ENCODE results near the gene GSDME. TPM values are rescaled to one million over a fixed set of nuclear protein-coding genes. Genes with fewer than 3 reads are reported as not detected.

Gene GSDME
- total and polyA plus RNA-seq, 2 of the 4 experiments (the other 2 are of a cell fraction) = 75.2 to 78.7 TPM

GRCh38 chr7:24793982-24794648, 36.9 kb upstream of the GSDME start:
- WGBS, 2 experiments (ENCODE audit: extremely low coverage in 2 of 2, insufficient read length in 1 of 2) = 100% methylated on average over 1 of the region's 9 CpGs; no CpG with 5 or more reads in 1 of the 2 experiments
- Histone ChIP-seq H3K36me3 (ENCODE audit: control insufficient read depth, insufficient read depth, low read length) (peaks cover 6% of the 10 kb centered on the region; the same call in 1 of the 2 replicates), H3K18ac (ENCODE audit: low read depth, low read length) (no peak overlapping the region), H3K9me1 (ENCODE audit: insufficient read depth, low read length) (no peaks in the 10 kb centered on the region), H2BK20ac (ENCODE audit: low read depth, low read length) (no peak overlapping the region), H3K4ac (ENCODE audit: low read depth, low read length) (no peak overlapping the region), H3K79me1 (ENCODE audit: low read depth in 1 of 2, low read length in 2 of 2) (no peaks in the 10 kb centered on the region), H3K56ac (ENCODE audit: extremely low read depth, insufficient read depth, low read length) (no peak overlapping the region), H3K4me3 (ENCODE audit: insufficient read depth, low read depth, low read length) (no peak overlapping the region), H3K23ac (ENCODE audit: low read depth, low read length) (no peak overlapping the region), H4K8ac (ENCODE audit: low read depth in 2 of 2, low read length in 2 of 2) (peak overlapping the region; percentile 41 to 65; a peak in 2 of 4 replicates), H4K91ac (ENCODE audit: insufficient read depth, low read depth, low read length) (no peak overlapping the region), H2BK15ac (ENCODE audit: low read depth, low read length) (no peak overlapping the region; the same call in 2 of the 3 replicates), H4K20me1 (ENCODE audit: insufficient read depth, low read length) (no peaks in the 10 kb centered on the region), H2AK5ac (ENCODE audit: low read depth, low read length) (0 out of 2 replicates have a peak overlapping the region, but pooled peaks have one; percentile 8), H2AFZ (replicated peaks; ENCODE audit: low read length, poor library complexity) (no peak overlapping the region), H2AK9ac (replicated peaks; ENCODE audit: low read depth, low read length, poor library complexity) (no peak overlapping the region), H2BK5ac (ENCODE audit: low read depth, low read length, poor library complexity, severe bottlenecking) (no peak overlapping the region), H2BK120ac (ENCODE audit: low read depth, low read length) (no peak overlapping the region), H3K14ac (replicated peaks; ENCODE audit: low read depth, low read length) (no peak overlapping the region; the same call in 1 of the 2 replicates), H3K4me1 (ENCODE audit: control insufficient read depth, insufficient read depth, low read length) (no peaks in the 10 kb centered on the region), H3K27ac (ENCODE audit: insufficient read depth, low read length) (no peak overlapping the region), H3K9ac (ENCODE audit: low read depth, low read length) (no peak overlapping the region), H3K4me2 (ENCODE audit: low read depth, low read length) (no peak overlapping the region), H3K27me3 (ENCODE audit: control insufficient read depth, insufficient read depth, low read length) (no peaks in the 10 kb centered on the region), H3K9me3 (ENCODE audit: control insufficient read depth, insufficient read depth, low read length) (no peaks in the 10 kb centered on the region), H4K5ac (ENCODE audit: low read depth, low read length) (peak overlapping the region; percentile 78)
- in situ Hi-C loops (cut with MboI; ENCODE audit: low sequenced_read_pairs) (no loop called here), intact Hi-C loops (cut with micrococcal nuclease) (no loop called here), dilution Hi-C loops (cut with HindIII; ENCODE audit: low sequenced_read_pairs, unreplicated experiment) (no loop called here)
- POLR2A ChIA-PET (ENCODE audit: unreplicated experiment) = no interaction called here
- 0 out of 2 replicates have a peak, but pooled peaks have one; percentile 24 for ATAC-seq (ENCODE audit: low read depth)
- TF ChIP-seq RAD21 (IDR thresholded peaks at IDR 0.05; ENCODE audit: low read length) (no peak), NFE2L2 (IDR thresholded peaks at IDR 0.05; ENCODE audit: low read depth, low read length) (no peak), CTCF (conservative IDR thresholded peaks at IDR 0.05; ENCODE audit: low read depth, low read length) (no peak), POLR2A (IDR thresholded peaks at IDR 0.05; ENCODE audit: low read depth, low read length) (no peak), CHD1 (IDR thresholded peaks at IDR 0.05; ENCODE audit: low read depth, low read length) (no peak), CEBPB (IDR thresholded peaks at IDR 0.05; ENCODE audit: low read depth, low read length) (no peak), MAFK (IDR thresholded peaks at IDR 0.05; ENCODE audit: low read depth, low read length) (no peak), MXI1 (IDR thresholded peaks at IDR 0.05; ENCODE audit: borderline replicate concordance, low read depth, low read length) (no peak), SMC3 (IDR thresholded peaks at IDR 0.05; ENCODE audit: low read depth, low read length) (no peak), BHLHE40 (IDR thresholded peaks at IDR 0.05; ENCODE audit: low read depth, low read length) (no peak), FOS (IDR thresholded peaks at IDR 0.05; ENCODE audit: low read depth, low read length) (no peak), MAZ (IDR thresholded peaks at IDR 0.05; ENCODE audit: borderline replicate concordance, low read depth, low read length) (no peak)
- TF ChIP-seq, protein P1, sequence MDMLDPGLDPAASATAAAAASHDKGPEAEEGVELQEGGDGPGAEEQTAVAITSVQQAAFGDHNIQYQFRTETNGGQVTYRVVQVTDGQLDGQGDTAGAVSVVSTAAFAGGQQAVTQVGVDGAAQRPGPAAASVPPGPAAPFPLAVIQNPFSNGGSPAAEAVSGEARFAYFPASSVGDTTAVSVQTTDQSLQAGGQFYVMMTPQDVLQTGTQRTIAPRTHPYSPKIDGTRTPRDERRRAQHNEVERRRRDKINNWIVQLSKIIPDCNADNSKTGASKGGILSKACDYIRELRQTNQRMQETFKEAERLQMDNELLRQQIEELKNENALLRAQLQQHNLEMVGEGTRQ (IDR thresholded peaks at IDR 0.05; ENCODE audit: low read depth, low read length) = no peak
- CTCF ChIA-PET = no interaction called here
- DNase-seq = no peak
- no TSS peak for BruUV-seq (replicated peaks)
